ENCODE measurements around the gene FOS. TPM values are rescaled to one million over a fixed set of nuclear protein-coding genes. Genes with fewer than 3 reads are reported as not detected.
A peak's percentile ranks its signal among the peaks of the same experiment; 100 is the strongest.

Gene FOS
- total RNA-seq, 1 donor from 2014 or later, result 884 TPM

- Histone ChIP-seq H3K27me3 (no peaks in the 10 kb centered on the region), H3K36me3 (no peaks in the 10 kb centered on the region), H3K27ac (peak overlapping the region; percentile 10), H3K4me1 (peaks cover 28% of the 10 kb centered on the region), H3K4me3 (no peak overlapping the region), H3K9me3 (no peaks in the 10 kb centered on the region)
- TF ChIP-seq POLR2A (IDR thresholded peaks at IDR 0.05), result no peak
- peak; percentile 40 to 58 for TF ChIP-seq POLR2AphosphoS5 (IDR thresholded peaks at IDR 0.05; ENCODE audit: insufficient read depth in 1 of 2, low read depth in 1 of 2)
- TF ChIP-seq CTCF (IDR thresholded peaks at IDR 0.05), result no peak
- DNase-seq (ENCODE audit: extremely low spot score in 2 of 2), result no peak
- intact Hi-C loops (cut with DNase I), result no loop called here
These were observed 26.3 kb upstream of the FOS start for GRCh38 chr14:75252254-75252837.

GRCh38 chr14:75254381-75254822 is 24.2 kb upstream of the FOS start:
- Histone ChIP-seq H3K27me3 (no peaks in the 10 kb centered on the region), H3K4me1 (peaks cover 42% of the 10 kb centered on the region), H3K9me3 (no peaks in the 10 kb centered on the region), H3K27ac (peak overlapping the region; percentile 32), H3K36me3 (no peaks in the 10 kb centered on the region), H3K4me3 (no peak overlapping the region)
- TF ChIP-seq POLR2AphosphoS5 (IDR thresholded peaks at IDR 0.05; ENCODE audit: insufficient read depth in 1 of 2, low read depth in 1 of 2) (peak; percentile 52), CTCF (IDR thresholded peaks at IDR 0.05) (no peak)
- intact Hi-C loops (cut with DNase I), result no loop called here
- DNase-seq (ENCODE audit: extremely low spot score in 2 of 2), result no peak

- intact Hi-C loops (cut with DNase I), result loop anchor here (5.0 kb wide), 1 partner anchor 78 kb away; the partner anchor contains the start of gene TMED10
- no peak for DNase-seq (ENCODE audit: extremely low spot score in 2 of 2)
- Histone ChIP-seq H3K27me3 (no peaks in the 10 kb centered on the region), H3K4me3 (no peak overlapping the region), H3K36me3 (no peaks in the 10 kb centered on the region), H3K9me3 (no peaks in the 10 kb centered on the region), H3K27ac (peak overlapping the region; percentile 41), H3K4me1 (peaks cover 49% of the 10 kb centered on the region)
- TF ChIP-seq POLR2A (IDR thresholded peaks at IDR 0.05) (no peak), CTCF (IDR thresholded peaks at IDR 0.05) (no peak), POLR2AphosphoS5 (IDR thresholded peaks at IDR 0.05; ENCODE audit: insufficient read depth in 1 of 2, low read depth in 1 of 2) (peak; percentile 17 to 19)
These were observed 23.6 kb upstream of the FOS start for GRCh38 chr14:75254901-75255584.

- Histone ChIP-seq H3K27me3 (no peaks in the 10 kb centered on the region), H3K36me3 (no peaks in the 10 kb centered on the region), H3K27ac (peak overlapping the region; percentile 94), H3K9me3 (no peaks in the 10 kb centered on the region), H3K4me1 (peaks cover 47% of the 10 kb centered on the region), H3K4me3 (peak overlapping the region; percentile 52)
- peak in 1 of 2 donors; percentile 96 for DNase-seq (ENCODE audit: extremely low spot score in 2 of 2)
- TF ChIP-seq POLR2AphosphoS5 (IDR thresholded peaks at IDR 0.05; ENCODE audit: insufficient read depth in 1 of 2, low read depth in 1 of 2) (peak in 1 of 2 donors; percentile 69), CTCF (IDR thresholded peaks at IDR 0.05) (no peak)
- intact Hi-C loops (cut with DNase I), result loop anchor here (5.0 kb wide), 1 partner anchor 81 kb away; the partner anchor contains the start of gene TMED10
These were observed 20.4 kb upstream of the FOS start for GRCh38 chr14:75258079-75258802.
